GM03348 (cell line): ENCODE data around the gene MED26.
"Not testable (repeated sequence)": the region's sequence is repeated elsewhere in the genome, so short reads cannot be mapped to it uniquely, and the experiment has no call there.

ENCODE experiments used
- DNase-seq: peaks from one replicate; pipeline ENCODE4 v3.0.0; 2012; ENCODE audit warnings: low spot score

MED26 gene

DNA sequence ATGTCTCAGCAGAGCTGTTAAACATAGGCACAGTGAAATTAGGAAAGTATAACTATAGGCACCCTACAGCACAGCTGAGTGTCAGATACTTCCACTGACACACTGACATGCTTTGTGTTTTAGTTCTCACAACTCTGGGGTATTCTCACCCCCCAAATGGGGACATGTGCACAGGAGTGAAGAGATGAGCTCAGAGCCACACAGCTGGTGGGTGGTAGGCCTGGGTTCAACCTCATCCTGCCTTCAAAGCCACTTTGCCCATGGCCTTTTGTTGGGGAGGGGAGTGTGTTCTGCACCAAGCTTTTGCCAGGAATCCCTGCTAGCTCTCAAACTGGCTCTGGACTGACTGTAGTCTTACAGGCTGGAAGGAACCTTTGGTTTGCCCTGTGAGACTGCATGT is 54.1 kb downstream of the MED26 start:
- no peak for DNase-seq

DNA sequence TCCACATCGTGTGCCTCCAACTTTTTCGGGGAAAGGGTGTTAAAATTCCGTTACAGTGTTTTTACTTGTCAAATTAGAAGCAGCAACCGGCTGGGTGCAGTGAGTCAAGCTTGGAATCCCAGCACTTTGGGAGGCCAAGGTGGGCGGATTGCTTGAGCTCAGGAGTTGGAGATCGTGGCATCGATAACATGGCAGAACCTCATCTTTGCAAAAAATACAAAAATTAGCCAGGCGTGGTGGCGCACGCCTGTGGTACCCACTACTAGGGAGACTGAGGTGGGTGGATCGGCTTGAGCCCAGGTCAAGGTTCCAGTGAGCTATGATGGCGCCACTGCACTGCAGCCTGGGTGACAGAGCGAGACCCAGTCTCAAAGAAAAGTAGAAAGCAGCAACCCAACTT is 54.7 kb downstream of the MED26 start:
- DNase-seq, result no peak

DNA sequence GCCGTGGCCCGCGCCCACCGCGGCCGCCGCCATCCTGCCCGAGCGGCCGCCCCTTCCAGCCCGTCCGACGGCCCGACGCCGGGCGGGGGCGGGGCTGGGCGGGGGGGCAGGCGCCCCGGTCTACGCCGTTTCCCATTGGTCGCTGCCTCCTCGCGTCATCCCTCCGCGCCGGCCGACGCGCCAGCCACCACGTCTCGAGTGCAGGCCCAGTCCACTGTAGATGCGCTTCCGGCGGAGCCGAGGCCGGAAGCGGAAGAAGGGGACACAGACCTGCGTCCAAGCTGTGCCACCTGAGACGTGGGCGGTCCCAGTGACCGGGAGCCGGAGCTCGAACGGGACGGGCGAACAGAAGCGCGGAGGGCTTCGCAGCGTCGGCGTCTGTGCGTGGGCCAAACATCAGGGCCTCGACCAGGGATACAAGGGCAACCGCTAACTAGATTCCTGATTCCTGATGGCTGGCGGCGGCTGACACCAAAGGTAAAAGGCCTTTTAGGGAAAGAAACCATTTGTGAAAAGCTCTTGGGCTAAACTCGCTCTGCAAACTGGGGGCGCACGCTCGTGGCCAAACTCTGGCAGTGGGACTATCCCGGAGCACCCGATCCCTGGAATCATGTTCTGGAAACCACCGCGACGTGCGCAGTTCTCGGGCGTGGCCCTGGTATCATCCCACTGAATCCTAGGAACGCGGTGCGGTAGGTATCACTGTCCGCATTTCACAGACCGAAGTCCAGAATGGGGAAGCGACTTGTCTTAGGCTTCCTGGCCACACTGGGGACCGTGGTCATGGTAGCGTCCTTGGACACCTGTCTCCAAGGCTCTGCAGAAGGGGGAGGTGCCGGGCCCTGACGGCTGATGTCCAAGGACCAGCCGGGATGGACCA is 55.4 kb downstream of the MED26 start, which contains the start of gene SLC35E1:
SLC35E1 (minus strand) TSS at position 84 of the 880 bp plus-strand sequence; CDS start at position 33, 51 bp downstream.
- peak; percentile 100 for DNase-seq

DNA sequence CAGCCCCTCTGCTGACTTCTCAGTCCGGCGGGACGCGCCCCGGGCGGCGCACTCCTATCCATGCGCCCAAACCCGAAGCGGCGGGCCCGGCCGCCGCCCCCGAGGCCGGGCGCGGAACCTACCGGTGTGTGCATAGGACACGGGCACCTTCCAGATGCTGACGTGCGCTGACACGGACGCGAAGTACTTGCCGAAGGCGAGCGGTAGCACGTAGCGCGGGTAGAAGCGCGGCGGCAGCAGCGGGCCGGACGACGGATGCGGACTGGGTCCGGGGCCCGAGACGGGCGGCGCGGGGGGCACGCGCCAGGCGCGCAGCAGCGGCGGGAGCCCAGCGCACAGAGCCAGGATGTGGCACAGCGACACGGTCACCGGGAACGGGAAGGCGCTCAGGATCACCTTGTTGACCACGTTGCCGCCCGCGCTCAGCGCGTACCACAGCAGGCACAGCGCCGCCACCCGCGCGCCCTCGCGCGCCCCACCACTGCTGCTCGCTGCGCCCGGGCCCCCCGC is 56.1 kb downstream of the MED26 start:
- peak; percentile 47 for DNase-seq

DNA sequence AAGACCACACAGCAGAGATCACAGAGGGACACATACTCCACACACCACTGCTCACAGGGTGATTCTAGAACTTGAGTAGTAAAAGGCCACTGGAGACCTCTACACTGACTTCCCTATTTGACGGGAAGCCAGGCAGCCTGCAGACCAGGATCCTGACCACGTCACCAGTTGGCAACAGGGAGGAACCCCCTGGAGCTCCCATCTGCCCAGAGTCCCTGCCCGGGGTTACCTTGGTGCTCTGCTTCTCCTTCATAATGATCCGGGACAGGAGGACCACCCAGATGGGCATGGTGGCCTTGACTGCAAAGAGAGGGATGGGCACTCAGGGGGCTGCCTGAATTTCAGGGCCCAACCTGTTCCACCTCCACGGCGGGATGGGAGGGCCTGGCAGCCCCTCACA is 56.7 kb downstream of the MED26 start:
- peak; percentile 47 for DNase-seq

DNA sequence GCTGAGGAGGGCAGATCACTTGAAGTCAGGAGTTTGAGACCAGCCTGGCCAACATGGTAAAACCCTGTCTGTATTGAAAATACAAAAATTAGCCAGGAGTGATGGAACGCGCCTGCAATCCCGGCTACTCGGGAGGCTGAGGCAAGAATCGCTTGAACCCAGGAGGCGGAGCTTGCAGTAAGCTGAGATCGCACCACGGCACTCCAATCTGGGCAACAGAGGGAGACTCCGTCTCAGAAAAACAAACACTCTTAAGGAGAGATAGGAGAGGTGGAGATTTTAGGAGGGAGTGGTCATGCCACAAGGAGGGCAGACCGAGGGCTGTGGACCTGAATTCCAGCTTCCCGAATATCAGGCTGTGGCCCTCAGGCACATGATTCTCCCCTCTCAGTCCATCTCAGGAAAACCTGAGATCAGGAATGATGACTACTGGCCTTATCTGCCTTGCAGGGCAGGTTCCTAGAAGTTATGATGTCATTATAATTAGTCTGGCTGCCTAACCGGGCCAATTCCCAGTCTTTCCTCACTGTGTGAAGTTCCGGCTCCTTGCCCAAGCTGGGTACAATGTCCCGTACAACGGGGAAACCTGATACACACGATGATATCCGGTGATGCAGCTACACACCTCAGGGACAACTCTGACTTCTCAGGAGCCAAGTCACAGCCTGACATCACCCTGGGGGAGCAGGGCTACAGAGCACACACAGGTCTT is 58.2 kb downstream of the MED26 start:
- DNase-seq, result no peak

DNA sequence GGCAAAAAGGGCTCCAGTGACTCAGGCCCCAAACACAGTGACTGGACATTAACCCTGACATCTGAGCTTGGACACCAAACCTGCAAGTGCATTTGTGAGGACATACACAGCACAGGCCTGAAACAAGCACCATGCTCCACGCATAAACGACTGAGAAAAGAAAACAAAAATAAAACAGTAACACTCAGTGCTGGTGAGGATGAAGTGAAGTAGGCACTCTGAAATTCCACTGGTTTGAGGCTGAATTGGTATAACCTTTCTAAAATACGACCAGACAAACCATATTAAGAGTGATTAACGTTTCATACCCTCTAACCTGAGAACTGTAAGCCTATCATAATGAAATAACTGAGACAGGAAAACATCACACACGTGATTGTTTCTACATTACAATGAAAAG is 61.3 kb downstream of the MED26 start:
- DNase-seq, result no peak

DNA sequence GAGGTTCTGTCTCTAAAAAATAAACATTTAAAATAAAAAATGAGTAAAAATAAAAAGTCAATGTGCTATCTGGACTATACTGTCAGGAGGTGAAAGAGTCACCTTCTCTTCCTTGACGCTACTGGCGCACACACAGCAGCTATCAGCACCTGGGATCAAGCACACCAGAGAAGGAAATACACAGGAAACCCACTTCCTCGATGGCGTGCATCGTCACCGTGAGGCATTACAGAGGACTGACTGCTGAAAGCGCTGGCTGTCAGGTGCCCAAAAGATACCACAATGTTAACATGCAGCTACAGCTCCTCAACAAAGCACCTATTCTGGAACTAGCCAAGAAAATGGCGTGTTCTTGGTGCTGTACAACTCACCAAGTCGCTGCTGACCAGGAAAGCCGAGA is 61.8 kb downstream of the MED26 start:
- no peak for DNase-seq

DNA sequence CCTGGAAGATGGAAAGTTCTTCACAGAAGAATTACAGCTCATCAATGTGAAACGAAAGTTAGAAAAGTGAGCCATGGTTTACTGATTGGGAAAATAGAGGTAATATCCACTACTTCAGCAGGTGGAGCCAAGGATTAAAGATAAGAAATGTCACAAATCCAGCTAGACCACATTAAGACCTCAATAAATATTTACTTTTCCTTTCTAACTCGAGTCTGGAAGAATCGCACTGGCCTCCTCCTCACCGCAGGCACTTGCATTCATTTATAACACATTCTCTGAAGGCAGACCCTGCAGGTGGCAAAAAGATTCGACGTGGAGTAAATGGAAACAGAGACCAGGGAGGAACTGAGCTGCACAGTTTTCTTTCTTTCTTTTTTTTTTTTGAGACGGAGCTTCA is 63.2 kb downstream of the MED26 start:
- no peak for DNase-seq

DNA sequence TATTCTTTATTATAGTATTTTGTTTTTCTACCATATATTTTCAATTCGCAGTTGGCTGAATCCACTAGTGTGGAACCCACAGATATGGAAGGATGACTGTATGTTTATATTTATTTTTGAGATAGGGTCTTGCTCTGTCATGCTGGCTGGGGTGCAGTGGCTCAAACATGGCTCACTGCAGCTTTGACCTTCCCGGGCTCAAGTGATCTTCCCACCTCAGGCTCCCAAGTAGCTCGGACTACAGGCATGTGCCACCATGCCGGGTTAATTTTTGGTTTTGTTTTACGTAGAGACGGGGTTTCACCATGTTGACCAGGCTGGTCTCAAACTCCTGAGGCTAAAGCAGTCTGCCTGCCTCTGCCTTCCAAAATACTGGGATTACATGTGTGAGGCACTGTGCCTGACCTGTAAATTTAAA is 65.4 kb downstream of the MED26 start:
- no peak for DNase-seq

DNA sequence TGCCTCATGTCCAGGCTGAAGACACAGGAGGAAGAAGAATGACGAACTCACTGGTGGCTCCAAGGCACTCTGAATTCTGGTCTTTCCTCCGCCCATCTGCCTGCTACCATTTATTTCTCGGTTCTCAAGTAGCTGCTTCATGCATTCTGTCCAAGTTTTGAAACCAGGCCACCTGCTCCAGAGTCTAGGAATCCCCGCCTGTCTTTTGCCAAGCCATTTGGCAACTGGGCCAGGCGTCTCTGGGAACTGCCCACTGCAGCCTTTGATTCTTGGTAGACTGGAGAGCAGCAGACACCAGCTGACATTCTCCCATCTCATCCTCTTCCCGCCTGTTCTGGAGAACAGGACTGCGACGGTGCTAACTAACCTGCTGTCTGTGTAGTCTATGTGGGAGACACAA is 66.6 kb downstream of the MED26 start:
- DNase-seq, result no peak

DNA sequence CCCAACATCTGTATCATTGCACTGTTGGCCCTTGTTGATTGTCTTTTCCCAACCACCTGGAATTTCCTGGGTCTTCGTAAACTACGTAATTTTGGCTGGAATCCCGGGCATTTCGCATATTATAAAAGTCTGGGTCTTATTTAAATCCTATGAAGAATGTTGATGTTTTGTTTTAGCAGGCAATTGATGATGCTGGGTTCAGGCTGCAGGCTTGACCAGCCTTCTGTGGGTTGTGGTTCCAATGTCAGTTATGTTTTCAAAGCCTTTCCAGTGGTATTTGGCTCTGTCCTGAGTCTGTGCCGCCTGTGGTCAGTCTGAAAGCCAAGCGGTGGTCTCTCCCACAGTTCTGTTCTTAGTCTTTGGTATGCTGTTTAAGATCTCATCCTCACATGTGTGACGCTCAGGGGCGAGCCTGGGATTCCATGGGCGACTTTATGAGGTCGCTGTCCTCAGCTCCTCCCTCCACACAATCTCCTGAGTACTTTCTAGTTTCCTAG is 68.2 kb downstream of the MED26 start:
- no peak for DNase-seq

DNA sequence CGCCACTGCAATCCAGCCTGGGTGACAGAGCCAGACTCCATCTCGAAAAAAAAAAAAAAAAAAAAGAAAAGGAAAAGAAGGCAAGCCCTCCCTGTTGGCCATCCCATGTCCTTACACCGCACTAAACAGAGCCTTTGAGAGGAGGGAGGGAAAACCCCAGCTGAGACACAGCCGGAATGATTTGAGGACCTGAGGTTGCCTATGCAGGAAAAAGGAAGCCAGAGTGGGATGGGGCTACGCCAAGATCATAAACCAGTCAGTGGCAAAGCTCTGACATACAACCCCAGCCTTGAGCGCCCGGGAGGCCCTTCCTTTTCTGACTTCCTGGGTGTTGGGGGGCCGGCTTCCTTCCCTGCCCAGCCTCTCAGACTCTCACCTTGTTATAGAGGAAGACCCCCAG is 73.2 kb downstream of the MED26 start:
- DNase-seq, result no peak

DNA sequence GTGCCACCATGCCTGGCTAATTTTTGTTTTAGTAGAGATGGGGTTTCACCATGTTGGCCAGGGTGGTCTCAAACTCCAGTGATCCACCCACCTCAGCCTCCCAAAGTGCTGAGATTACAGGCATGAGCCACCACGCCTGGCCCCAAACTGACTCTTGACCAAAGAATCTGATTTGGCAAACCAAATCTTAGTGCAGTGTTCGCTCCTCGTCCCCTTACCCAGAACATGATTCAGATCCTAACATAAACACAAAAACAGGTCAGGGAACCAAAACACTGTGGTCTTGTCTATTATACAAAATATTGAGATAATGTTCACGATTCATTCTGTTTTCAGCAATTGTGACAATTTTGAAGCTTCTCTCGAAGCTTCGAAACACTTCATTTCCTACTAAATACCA is 76.1 kb downstream of the MED26 start:
- DNase-seq, result not testable (repeated sequence)

DNA sequence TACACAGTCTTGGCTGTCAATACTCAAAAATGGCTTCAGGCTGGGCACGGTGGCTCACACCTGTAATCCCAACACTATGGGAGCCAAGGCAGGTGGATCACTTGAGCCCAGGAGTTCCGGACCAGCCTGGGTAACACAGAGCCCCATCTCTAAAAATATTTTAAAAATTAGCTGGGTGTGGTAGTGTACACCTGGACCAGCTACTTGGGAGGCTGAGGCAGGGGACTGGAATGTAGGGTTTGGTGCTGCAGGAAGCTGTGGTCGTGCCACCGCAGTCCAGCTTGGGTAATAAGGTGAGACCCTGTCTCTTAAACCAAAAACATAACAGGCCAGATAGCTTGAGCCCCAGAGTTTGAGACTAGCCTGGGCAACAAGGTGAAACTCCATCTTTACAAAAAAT is 79.0 kb downstream of the MED26 start:
- DNase-seq, result no peak

DNA sequence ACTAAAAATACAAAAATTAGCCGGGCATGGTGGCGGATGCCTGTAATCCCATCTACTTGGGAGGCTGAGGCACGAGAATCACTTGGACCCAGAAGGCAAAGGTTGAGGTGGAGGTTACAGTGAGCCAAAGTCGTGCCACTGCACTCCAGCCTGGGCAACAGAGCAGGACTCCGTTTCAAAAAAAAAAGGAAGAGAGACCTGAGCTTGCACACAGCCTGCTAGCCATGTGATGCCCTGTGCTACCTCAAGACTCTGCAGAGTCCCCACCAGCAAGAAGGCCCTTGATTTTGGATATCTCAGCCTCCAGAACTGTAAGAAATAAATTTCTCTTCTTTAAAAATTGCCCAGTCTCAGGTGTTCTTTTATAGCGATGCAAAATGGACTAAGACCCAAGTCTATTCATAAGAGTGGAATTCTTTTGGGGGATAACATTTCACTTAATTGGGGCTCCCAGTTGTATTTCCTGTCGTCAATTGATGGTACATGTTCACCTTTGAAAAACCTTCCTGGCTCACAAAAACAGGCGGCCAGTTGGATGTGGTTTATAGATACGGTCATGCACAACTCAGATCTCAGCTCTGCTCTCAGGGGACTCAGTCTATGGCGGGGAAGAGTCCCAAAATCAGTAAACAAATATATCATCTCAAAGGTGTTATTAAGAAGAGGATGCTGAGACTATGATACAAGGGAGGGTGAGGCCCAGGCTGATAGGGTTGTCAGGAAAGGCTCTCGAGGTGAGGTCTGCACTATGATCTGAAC is 83.4 kb downstream of the MED26 start:
- no peak for DNase-seq

DNA sequence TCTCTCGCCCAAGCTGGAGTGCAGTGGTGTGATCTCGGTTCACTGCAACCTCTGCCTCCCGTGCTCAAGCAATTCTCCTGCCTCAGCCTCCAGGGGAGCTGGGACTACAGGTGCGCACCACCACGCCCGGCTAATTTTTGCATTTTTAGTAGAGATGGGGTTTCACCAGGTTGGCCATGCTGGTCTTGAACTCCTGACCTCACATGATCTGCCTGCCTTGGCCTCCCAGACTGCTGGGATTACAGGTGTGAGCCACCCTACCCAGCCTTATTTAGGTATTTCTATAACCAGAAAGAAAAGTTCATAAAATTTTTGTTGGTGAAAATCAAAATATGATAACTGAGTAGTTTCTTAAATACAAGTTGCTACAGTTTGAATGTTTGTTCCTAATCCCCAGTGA is 84.3 kb downstream of the MED26 start:
- DNase-seq, result not testable (repeated sequence)

DNA sequence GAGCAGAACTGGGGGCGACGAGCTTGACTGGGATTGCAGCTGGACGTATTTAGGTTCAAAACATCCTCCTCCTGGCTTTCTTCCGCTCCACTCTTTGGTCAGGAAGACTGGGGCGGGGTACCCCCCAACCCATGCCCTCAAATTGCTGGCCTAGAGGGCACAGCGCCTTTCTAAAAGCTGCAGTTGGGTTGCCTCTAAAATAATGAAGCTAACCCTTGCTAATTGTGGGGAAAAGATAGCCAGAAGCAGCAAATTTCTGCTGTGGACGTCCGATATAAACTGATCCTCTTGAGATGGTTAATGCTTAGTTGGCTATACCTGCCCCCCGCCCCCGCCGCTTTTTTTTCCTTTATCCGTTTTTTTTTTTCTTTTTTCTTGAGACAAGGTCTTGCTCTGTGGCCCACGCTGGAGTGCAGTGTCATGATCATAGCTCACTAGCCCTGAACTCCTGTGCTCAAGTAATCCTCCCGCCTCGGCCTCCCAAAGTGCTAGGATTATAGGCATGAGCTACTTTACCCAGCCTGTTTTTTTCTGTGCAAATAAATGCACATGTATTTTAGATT is 85.0 kb downstream of the MED26 start:
- no peak for DNase-seq

DNA sequence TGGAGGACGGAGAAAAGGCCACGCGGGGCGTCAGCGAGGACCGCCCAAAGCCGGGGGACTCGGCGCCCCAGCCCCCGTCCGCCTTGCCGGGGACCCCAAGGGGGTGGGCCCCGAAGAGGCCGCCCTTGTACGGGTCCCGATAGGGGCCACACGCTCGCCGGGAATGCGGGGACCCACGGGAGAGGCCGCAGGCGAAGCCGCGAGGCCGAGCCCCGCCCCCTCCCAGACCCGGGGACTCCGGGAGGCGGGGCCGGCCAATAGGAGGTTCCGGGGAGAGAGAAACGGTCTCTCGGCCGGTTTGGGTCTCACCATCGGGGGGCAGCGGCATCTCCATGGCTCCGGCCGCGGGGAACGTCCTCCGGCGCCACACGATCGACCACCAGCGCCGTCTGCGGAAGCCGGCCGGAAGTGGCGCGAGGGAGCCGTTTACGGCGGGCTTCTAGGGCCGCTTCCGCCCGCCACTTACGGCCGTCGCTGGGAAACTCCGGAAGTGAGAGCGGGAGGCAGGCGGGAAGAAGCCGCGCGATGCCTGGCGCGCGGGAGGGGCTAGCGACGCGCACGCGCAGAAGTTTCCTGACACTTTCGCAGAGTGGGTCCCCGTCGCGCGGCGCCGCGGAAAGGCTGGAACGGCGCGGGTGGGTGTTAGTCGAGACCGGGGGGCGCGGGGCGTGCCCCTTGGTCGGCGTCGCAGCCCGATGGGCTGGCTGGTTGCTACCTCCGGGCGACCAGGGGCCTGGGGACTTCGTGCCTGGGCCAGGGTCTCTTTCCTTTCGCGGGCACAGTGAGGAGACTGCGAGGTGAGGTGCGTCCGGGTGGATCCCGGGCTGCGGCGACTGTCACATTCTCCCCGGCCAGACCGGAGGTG is 85.7 kb downstream of the MED26 start, which contains the start of gene CHERP:
CHERP (minus strand) TSS at position 393 of the 865 bp plus-strand sequence; CDS start at position 334, 59 bp downstream.
- peak; percentile 99 for DNase-seq

DNA sequence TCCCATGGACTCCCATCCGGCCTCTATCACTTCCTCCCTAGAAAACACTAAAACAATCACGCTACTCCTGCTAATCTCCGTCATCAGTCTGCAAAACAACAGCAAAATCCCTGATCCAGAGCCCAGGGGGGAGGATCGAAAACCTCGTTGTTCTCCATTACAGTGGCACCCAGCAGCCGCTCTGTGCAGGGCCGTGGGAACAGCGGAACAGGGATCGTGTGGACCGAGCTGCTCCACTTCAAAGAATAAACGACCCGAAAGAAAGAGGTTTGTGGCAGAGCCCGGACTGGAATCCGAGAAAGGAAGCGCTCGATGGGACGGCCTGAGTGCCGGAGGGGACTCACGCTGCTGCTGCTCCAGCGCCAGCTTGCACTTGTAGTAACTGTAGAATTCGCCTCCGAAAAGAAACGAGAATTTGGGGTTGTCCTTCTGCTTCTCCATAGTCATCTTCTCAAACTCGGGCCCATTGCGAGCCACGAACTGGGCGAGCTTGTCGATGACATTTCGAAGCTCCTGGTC is 86.4 kb downstream of the MED26 start:
- no peak for DNase-seq
